CD4-positive, alpha-beta memory T cell (primary cell): Measurements from ENCODE around the gene CX3CL1. TPM values are rescaled to one million over a fixed set of nuclear protein-coding genes. Genes with fewer than 3 reads are reported as not detected.
A peak's percentile ranks its signal among the peaks of the same experiment; 100 is the strongest.

Experiments
- CTCF ChIA-PET: fragments of 350-600 bp; sonication (Branson Sonifier 250); formaldehyde crosslinking; loops from one replicate; lab custom pipeline; 2021; ENCODE audit warnings: inconsistent platforms; ENCODE audit not compliant: partially characterized antibody; lab: Charles Lee
- POLR2A ChIA-PET: fragments of 350-600 bp; sonication (Branson Sonifier 250); formaldehyde crosslinking; loops from one replicate; lab custom pipeline; 2021; ENCODE audit not compliant: partially characterized antibody; lab: Charles Lee
- DNase-seq, 5 donors: peaks; one replicate each; pipeline versions ENCODE4 v3.0.0 to v3.0.0-alpha.2; 2020 to 2022; ENCODE audit warnings: mixed read lengths in 1 of 5
- H3K27ac ChIP-seq: one replicate; pipeline ENCODE4 v1.7.0; 2013; ENCODE audit warnings: low read depth, low read length
- H3K27me3 ChIP-seq: 2 replicates; pipeline ENCODE4 v1.7.0; 2013; ENCODE audit warnings: mild to moderate bottlenecking, low read length, moderate library complexity; ENCODE audit not compliant: insufficient read depth
- H3K36me3 ChIP-seq: 2 replicates; pipeline ENCODE4 v1.7.0; 2013; ENCODE audit warnings: mild to moderate bottlenecking, low read length, moderate library complexity; ENCODE audit not compliant: insufficient read depth
- H3K4me1 ChIP-seq: 2 replicates; pipeline ENCODE4 v1.7.0; 2013; ENCODE audit warnings: mild to moderate bottlenecking, low read length, moderate library complexity; ENCODE audit not compliant: insufficient read depth
- H3K4me3 ChIP-seq, 2 donors: one replicate each; pipeline ENCODE4 v1.7.0; 2013; ENCODE audit warnings: low read length in 2 of 2, mild to moderate bottlenecking in 1 of 2
- H3K9me3 ChIP-seq, 2 donors: one replicate each; pipeline ENCODE4 v1.7.0; 2013; ENCODE audit warnings: low read length in 2 of 2, control low read depth in 1 of 2; ENCODE audit not compliant: control insufficient read depth in 1 of 2
- H3K27ac Mint-ChIP-seq, 7 donors: one replicate each; pipeline ENCODE4 v1.8.0; 2020 to 2021; ENCODE audit warnings: mixed read lengths in 7 of 7, mild to moderate bottlenecking in 6 of 7, inconsistent platforms in 3 of 7, moderate library complexity in 3 of 7
- H3K27me3 Mint-ChIP-seq, 2 donors: one replicate each; pipeline ENCODE4 v1.8.0; 2020 to 2021; ENCODE audit warnings: mixed read lengths in 2 of 2
- H3K36me3 Mint-ChIP-seq, 2 donors: one replicate each; pipeline ENCODE4 v1.8.0; 2020 to 2021; ENCODE audit warnings: mixed read lengths in 2 of 2, inconsistent platforms in 1 of 2, mild to moderate bottlenecking in 1 of 2
- H3K4me1 Mint-ChIP-seq, 4 donors: one replicate each; pipeline ENCODE4 v1.8.0; 2020 to 2021; ENCODE audit warnings: mixed read lengths in 4 of 4, mild to moderate bottlenecking in 1 of 4
- H3K4me3 Mint-ChIP-seq, 8 donors: one replicate each; pipeline ENCODE4 v1.8.0; 2020 to 2021; ENCODE audit warnings: mixed read lengths in 8 of 8, mild to moderate bottlenecking in 7 of 8, moderate library complexity in 6 of 8, inconsistent platforms in 3 of 8
- H3K9me3 Mint-ChIP-seq, 8 donors: one replicate each; pipeline ENCODE4 v1.8.0; 2020 to 2021; ENCODE audit warnings: mixed read lengths in 8 of 8, mild to moderate bottlenecking in 5 of 8, inconsistent platforms in 3 of 8, moderate library complexity in 1 of 8
- intact Hi-C: fragments of 100-400 bp; cut with micrococcal nuclease; formaldehyde crosslinking; loops from one replicate; pipeline ENCODE4 v1.15.1; 2023
- polyA plus RNA-seq, 2 donors: library from polyadenylated mRNA; unstranded; fragments of 300-500 nt; fragmentation: Illumina TruSeq; gene quantifications; one replicate each; pipeline ENCODE4 v1.2.3, GENCODE V29; 2021
- total RNA-seq, 2 experiments: library from RNA; stranded (reverse); gene quantifications; one replicate each; pipeline ENCODE4 v1.2.3, GENCODE V29; 2021

Gene CX3CL1
- total and polyA plus RNA-seq, 4 experiments from 2014 or later, result not detected

DNA sequence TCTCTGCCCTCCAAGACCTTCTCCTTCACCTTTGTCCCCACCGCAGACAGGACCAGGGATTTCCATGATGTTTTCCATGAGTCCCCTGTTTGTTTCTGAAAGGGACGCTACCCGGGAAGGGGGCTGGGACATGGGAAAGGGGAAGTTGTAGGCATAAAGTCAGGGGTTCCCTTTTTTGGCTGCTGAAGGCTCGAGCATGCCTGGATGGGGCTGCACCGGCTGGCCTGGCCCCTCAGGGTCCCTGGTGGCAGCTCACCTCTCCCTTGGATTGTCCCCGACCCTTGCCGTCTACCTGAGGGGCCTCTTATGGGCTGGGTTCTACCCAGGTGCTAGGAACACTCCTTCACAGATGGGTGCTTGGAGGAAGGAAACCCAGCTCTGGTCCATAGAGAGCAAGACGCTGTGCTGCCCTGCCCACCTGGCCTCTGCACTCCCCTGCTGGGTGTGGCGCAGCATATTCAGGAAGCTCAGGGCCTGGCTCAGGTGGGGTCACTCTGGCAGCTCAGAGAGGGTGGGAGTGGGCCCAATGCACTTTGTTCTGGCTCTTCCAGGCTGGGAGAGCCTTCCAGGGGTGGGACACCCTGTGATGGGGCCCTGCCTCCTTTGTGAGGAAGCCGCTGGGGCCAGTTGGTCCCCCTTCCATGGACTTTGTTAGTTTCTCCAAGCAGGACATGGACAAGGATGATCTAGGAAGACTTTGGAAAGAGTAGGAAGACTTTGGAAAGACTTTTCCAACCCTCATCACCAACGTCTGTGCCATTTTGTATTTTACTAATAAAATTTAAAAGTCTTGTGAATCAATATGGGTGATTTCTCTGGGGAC is 12.2 kb downstream of the CX3CL1 start:
- ChIA-PET CTCF (no interaction called here), POLR2A (no interaction called here)
- Mint-ChIP-seq H3K4me1 (peaks cover 0 to 6% (median 0%) of the 10 kb centered on the region in 4 donors), H3K27me3 (peaks cover 0 to 2% of the 10 kb centered on the region in 2 donors), H3K4me3 (no peak overlapping the region), H3K9me3 (no peaks in the 10 kb centered on the region), H3K27ac (no peak overlapping the region), H3K36me3 (no peaks in the 10 kb centered on the region)
- no peaks in the 10 kb centered on the region for H3K36me3 ChIP-seq
- no peak overlapping the region for H3K27ac ChIP-seq
- H3K9me3 ChIP-seq, result no peaks in the 10 kb centered on the region
- no peak overlapping the region for H3K4me3 ChIP-seq
- intact Hi-C loops, result no loop called here
- no peak for DNase-seq
- H3K27me3 ChIP-seq, result no peaks in the 10 kb centered on the region
- no peaks in the 10 kb centered on the region for H3K4me1 ChIP-seq

DNA sequence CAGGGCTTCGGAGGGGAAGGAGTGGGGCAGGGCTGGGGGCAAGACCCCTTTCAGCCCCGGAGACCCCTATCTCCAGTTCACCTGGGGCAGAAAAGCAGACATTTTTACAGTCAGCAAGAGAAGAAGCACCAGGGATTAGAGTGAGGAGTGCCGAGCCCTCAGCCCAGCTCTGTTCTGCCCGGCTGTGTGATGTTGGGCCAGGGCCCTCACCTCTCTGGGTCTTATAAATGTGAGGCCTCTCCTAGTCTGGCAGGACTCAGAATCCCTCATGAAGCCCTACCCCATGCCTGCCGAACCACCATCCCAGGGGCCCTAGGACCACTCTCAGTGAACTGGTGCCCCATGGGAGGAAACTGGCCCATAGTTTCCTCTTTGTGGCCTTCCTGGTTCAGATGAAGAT is 12.8 kb downstream of the CX3CL1 start:
- CTCF ChIA-PET, result no interaction called here
- intact Hi-C loops, result no loop called here

DNA sequence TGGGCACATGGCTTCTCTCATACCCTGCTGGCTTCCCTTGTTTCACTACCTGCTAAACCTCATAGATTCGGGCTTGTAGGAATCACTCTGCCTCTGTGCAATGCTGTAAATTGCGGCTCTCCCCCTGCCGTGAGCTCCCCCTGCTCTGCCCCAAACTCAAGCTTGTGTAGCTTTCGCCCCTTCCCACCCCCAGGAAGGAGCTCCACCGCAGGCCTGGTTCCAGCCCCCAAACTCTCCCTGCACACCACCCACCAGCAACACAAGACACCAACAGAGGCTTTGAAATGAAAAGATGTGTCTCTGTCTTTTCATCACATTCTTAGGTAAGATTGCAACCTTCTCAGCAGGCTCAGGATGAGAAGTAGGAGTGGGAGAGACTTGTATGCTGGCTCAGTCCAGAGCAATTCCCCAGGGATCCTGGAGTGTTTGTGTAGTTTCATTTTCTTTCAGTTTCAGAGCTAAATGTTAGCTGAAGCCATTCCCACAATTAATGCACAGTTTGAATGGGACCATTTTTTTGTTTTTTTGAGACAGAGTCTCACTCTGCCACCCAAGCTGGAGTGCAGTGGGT is 14.2 kb downstream of the CX3CL1 start:
- Histone ChIP-seq H3K4me1 (no peaks in the 10 kb centered on the region), H3K36me3 (no peaks in the 10 kb centered on the region), H3K27ac (no peak overlapping the region), H3K9me3 (no peaks in the 10 kb centered on the region), H3K4me3 (no peak overlapping the region), H3K27me3 (no peaks in the 10 kb centered on the region)
- intact Hi-C loops, result no loop called here
- no peak overlapping the region for H3K4me3 Mint-ChIP-seq
- peaks cover 0 to under 1% (median 0%) of the 10 kb centered on the region in 4 donors for H3K4me1 Mint-ChIP-seq
- H3K36me3 Mint-ChIP-seq, result no peaks in the 10 kb centered on the region
- ChIA-PET CTCF (interaction anchor here (0.7 to 0.9 kb wide), 2 partner anchors 30 to 72 kb away, joined by 3 read pairs; no protein-coding TSS in a partner anchor), POLR2A (no interaction called here)
- peaks cover 0 to 2% of the 10 kb centered on the region in 2 donors for H3K27me3 Mint-ChIP-seq
- DNase-seq, result no peak
- H3K9me3 Mint-ChIP-seq, result no peaks in the 10 kb centered on the region
- peak overlapping the region in 1 of 7 donors; percentile 17 for H3K27ac Mint-ChIP-seq

More for the DNA sequence above, 12.8 kb downstream of the CX3CL1 start:
- Histone ChIP-seq H3K27me3 (no peaks in the 10 kb centered on the region), H3K36me3 (no peaks in the 10 kb centered on the region), H3K4me1 (no peaks in the 10 kb centered on the region), H3K9me3 (no peaks in the 10 kb centered on the region), H3K27ac (no peak overlapping the region), H3K4me3 (no peak overlapping the region)
- no peak for DNase-seq
- H3K9me3 Mint-ChIP-seq, result no peaks in the 10 kb centered on the region
- no peaks in the 10 kb centered on the region for H3K36me3 Mint-ChIP-seq
- peaks cover 0 to 2% of the 10 kb centered on the region in 2 donors for H3K27me3 Mint-ChIP-seq
- H3K4me3 Mint-ChIP-seq, result no peak overlapping the region
- POLR2A ChIA-PET, result no interaction called here
- no peak overlapping the region for H3K27ac Mint-ChIP-seq
- H3K4me1 Mint-ChIP-seq, result peaks cover 0 to 6% (median 0%) of the 10 kb centered on the region in 4 donors

DNA sequence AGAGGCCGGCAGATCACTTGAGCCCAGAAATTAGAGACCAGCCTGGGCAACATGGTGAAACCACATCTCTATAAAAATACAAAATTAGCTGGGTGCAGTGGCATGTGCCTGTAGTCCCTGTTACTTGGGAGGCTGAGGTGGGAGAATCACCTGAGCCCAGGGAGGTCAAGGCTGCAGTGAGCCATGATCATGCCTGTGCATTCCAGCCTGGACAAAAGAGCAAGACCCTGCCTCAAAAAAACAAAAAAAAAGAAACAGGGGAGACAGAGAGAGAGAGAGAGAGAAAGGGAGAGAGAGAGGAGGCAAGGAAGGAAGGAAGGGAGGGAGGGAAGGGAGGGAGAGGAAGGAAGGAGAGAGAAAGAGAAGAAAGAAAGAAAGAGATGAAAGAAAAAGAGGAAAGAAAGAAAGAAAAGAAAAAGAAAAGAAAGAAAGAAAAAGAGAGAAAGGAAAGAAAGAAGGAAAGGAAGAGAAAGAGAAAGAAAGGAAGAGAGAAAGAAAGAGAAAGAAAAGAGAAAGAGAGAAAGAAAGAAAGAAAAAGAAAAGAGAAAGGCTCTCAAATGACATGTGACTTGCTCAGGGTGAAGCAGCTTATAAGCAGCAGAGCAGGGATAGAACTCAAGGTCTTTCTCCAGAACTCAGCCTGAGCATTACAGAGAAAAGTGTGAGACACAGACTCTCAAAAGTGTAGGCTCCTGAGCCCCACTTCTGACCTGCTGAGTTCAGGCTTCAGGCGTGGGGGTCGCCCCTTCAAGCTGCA is 15.5 kb downstream of the CX3CL1 start:
- Histone ChIP-seq H3K36me3 (no peaks in the 10 kb centered on the region), H3K9me3 (no peaks in the 10 kb centered on the region), H3K4me1 (no peaks in the 10 kb centered on the region), H3K27ac (no peak overlapping the region), H3K4me3 (no peak overlapping the region), H3K27me3 (no peaks in the 10 kb centered on the region)
- DNase-seq, result no peak
- intact Hi-C loops, result no loop called here
- peaks cover 0 to 2% of the 10 kb centered on the region in 2 donors for H3K27me3 Mint-ChIP-seq
- no peaks in the 10 kb centered on the region for H3K36me3 Mint-ChIP-seq
- ChIA-PET POLR2A (no interaction called here), CTCF (no interaction called here)
- no peaks in the 10 kb centered on the region for H3K9me3 Mint-ChIP-seq
- H3K4me1 Mint-ChIP-seq, result no peaks in the 10 kb centered on the region
- H3K4me3 Mint-ChIP-seq, result no peak overlapping the region
- H3K27ac Mint-ChIP-seq, result no peak overlapping the region

GRCh38 chr16:57388359-57389086 is 16.2 kb downstream of the CX3CL1 start:
- no peaks in the 10 kb centered on the region for H3K9me3 Mint-ChIP-seq
- Histone ChIP-seq H3K4me3 (no peak overlapping the region), H3K27me3 (no peaks in the 10 kb centered on the region), H3K4me1 (no peaks in the 10 kb centered on the region), H3K9me3 (no peaks in the 10 kb centered on the region), H3K36me3 (no peaks in the 10 kb centered on the region), H3K27ac (no peak overlapping the region)
- POLR2A ChIA-PET, result no interaction called here
- H3K27ac Mint-ChIP-seq, result no peak overlapping the region
- no peak for DNase-seq
- H3K4me3 Mint-ChIP-seq, result no peak overlapping the region
- CTCF ChIA-PET, result no interaction called here
- peaks cover 0 to 2% of the 10 kb centered on the region in 2 donors for H3K27me3 Mint-ChIP-seq
- intact Hi-C loops, result no loop called here
- H3K36me3 Mint-ChIP-seq, result no peaks in the 10 kb centered on the region
- no peaks in the 10 kb centered on the region for H3K4me1 Mint-ChIP-seq

DNA sequence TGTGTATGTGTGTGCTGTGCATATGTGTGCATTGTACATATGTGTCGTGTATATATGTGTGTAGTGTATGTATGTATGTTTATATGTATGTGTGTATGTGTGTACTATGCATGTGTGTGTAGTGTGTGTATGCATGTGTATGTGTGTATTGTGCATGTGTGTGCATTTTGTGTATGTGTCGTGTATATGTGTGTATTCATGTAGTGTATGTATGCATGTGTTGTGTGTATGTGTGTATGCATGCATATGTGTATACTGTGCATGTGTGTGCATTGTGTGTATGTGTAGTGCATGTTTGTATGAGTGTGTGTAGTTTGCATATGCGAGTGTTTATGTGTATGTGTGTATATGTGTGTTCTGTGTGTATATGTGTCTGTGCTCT is 16.8 kb downstream of the CX3CL1 start:
- H3K27me3 ChIP-seq, result no peaks in the 10 kb centered on the region
- Mint-ChIP-seq H3K27ac (no peak overlapping the region), H3K9me3 (no peaks in the 10 kb centered on the region), H3K4me3 (no peak overlapping the region), H3K4me1 (no peaks in the 10 kb centered on the region), H3K27me3 (peaks cover 0 to 2% of the 10 kb centered on the region in 2 donors), H3K36me3 (no peaks in the 10 kb centered on the region)
- intact Hi-C loops, result no loop called here
- no peak overlapping the region for H3K27ac ChIP-seq
- H3K36me3 ChIP-seq, result no peaks in the 10 kb centered on the region
- POLR2A ChIA-PET, result no interaction called here
- H3K4me3 ChIP-seq, result no peak overlapping the region
- no peaks in the 10 kb centered on the region for H3K9me3 ChIP-seq
- H3K4me1 ChIP-seq, result no peaks in the 10 kb centered on the region
- CTCF ChIA-PET, result no interaction called here
- no peak for DNase-seq
